ENCODE data around the gene CRYBG1.

DNA sequence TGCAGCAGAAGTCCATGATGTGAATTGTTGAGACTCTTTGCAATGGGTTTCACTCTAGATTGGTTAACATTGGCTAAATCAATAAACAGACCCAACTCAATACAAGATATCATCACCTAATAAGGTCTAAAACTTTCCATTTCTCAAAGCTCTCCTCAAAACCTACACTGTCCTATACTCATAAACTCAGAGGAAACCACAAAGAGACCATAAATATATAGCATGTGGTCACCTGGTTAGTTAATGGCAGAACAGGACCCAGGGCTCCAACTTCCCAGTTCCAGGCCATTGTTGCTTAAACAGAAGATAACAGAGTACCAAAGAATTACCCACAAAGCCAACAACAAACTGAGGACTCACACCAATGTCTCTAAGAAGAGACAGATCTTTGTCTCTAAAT lies 256.8 kb downstream of the CRYBG1 start:
- TF ChIP-seq, protein P1, sequence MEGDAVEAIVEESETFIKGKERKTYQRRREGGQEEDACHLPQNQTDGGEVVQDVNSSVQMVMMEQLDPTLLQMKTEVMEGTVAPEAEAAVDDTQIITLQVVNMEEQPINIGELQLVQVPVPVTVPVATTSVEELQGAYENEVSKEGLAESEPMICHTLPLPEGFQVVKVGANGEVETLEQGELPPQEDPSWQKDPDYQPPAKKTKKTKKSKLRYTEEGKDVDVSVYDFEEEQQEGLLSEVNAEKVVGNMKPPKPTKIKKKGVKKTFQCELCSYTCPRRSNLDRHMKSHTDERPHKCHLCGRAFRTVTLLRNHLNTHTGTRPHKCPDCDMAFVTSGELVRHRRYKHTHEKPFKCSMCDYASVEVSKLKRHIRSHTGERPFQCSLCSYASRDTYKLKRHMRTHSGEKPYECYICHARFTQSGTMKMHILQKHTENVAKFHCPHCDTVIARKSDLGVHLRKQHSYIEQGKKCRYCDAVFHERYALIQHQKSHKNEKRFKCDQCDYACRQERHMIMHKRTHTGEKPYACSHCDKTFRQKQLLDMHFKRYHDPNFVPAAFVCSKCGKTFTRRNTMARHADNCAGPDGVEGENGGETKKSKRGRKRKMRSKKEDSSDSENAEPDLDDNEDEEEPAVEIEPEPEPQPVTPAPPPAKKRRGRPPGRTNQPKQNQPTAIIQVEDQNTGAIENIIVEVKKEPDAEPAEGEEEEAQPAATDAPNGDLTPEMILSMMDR (IDR thresholded peaks at IDR 0.05): no peak
- TF ChIP-seq EZH2 (IDR thresholded peaks at IDR 0.05; ENCODE audit: borderline replicate concordance, insufficient read depth, low read depth, low read length, poor library complexity, severe bottlenecking): no peak

Measured in B cell (primary cell).